ENCODE measurements around the gene CFAP92. TPM values are rescaled to one million over a fixed set of nuclear protein-coding genes. Genes with fewer than 3 reads are reported as not detected.
"Not testable (repeated sequence)": the region's sequence is repeated elsewhere in the genome, so short reads cannot be mapped to it uniquely, and the experiment has no call there.

CFAP92 gene
- polyA plus RNA-seq, 1 donor: 0.78 TPM

DNA sequence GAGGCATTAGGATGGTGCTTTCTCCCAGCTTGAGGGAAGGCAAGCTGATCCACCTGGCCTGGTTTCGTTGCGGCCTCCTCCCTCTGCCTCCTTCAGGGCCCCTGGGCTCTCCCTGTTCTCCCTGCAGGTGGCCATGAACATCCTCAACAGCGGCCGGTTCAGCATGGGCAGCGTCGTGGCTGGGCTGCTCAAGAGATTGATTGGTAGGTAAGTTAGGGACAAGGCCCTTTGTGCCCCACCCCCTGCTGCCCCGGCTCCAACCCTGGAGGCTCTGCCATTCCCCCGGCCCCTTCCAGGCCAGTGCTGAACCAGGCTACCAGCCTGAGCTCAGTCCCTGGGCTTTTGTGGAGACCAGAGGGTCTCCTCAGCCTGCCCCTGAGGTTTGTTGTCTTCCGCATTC, 91.5 kb downstream of the CFAP92 start:
- DNase-seq: no peak
- H3K27ac ChIP-seq (ENCODE audit: low read length): no peak overlapping the region
- no peaks in the 10 kb centered on the region for H3K9me3 ChIP-seq (ENCODE audit: control insufficient read depth, low read depth, low read length)
- peaks cover 94% of the 10 kb centered on the region for H3K36me3 ChIP-seq (ENCODE audit: control insufficient read depth, insufficient read depth, low read length)
- H3K4me1 ChIP-seq (ENCODE audit: control insufficient read depth, insufficient read depth, low read length): no peaks in the 10 kb centered on the region
- no peak overlapping the region for H3K4me3 ChIP-seq (ENCODE audit: low read length)
- no CpG with 5 or more reads among the region's 9 CpGs for WGBS (ENCODE audit: insufficient coverage, low lambda C conversion rate)
- no peaks in the 10 kb centered on the region for H3K27me3 ChIP-seq (ENCODE audit: control insufficient read depth, insufficient read depth, low read length)

DNA sequence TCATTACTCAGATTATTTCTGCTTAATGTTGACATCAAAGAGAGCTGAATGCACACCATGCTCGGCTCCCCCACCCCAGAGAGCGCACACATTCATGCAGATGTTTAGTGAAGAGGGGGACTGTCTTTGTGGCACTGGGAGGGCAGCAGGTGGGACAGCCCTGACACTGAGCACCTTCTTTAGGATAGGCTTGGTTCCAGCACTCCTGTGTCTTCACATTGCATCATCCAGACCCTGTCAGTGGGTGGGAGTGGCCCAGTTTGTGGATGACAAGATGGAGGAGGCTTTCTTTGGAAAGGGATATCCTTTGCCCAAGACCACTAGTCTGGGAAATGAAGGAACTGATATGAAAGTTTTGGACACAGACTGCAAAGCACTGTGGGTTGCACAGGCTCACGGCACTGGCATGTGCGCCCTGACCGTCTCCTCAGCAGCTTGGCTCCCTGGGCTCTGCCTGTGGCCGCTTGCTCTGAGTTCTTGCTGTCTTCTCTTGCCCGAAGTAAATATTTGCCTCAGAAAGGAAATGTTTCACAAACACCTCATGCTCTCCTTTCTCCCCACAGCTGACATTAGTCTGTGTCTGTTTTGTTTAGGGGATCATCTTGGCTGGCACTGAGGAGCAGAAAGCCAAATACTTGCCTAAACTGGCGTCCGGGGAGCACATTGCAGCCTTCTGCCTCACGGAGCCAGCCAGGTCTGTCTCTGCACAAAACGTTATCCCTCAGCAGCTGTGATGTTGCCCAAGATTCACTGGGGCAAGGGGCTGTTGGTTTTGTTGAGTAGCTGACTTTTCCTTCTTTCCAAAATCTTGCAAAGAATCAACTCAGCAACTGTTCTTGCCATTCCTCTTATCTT, 97.8 kb downstream of the CFAP92 start:
- Histone ChIP-seq H3K4me1 (ENCODE audit: control insufficient read depth, insufficient read depth, low read length) (no peaks in the 10 kb centered on the region), H3K36me3 (ENCODE audit: control insufficient read depth, insufficient read depth, low read length) (peaks cover 67% of the 10 kb centered on the region), H3K27me3 (ENCODE audit: control insufficient read depth, insufficient read depth, low read length) (no peaks in the 10 kb centered on the region), H3K9me3 (ENCODE audit: control insufficient read depth, low read depth, low read length) (no peaks in the 10 kb centered on the region), H3K4me3 (ENCODE audit: low read length) (no peak overlapping the region), H3K27ac (ENCODE audit: low read length) (no peak overlapping the region)
- WGBS (ENCODE audit: insufficient coverage, low lambda C conversion rate): no CpG with 5 or more reads among the region's 11 CpGs
- DNase-seq: no peak

DNA sequence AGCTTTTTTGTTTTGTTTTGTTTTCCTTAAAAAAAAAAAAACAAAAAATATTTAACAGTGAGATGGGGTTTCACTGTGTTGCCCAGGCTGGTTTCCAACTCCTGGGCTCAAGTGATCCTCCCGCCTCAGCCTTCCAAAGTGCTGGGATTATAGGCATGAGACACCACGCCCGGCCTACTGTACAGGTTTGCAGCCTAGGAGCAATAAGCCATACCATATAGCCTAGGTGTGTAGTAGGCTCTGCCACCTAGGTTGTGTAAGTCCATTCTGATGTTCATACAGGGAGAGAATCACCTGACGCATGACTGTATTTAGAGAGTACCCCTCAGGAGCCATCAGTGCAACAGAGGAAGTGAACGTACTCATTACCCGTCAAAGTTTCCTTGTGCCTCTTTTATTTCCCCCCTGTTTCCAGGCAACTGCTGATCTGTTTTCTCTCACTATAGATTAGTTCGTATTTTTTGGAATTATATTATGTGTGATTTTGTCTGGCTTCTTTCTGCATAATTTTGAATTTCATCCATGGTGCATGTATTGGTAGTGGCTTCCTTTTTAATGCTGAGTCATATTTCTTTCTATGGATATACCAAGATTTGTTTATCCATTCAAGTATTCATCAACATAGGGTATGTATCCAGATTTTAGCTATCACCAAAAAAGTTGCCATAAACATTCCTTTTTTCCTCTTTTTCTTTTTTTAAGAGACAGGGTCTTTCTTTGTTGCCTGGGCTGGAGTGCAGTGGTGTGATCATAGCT, 104.6 kb downstream of the CFAP92 start:
- DNase-seq: no peak
- no peaks in the 10 kb centered on the region for H3K4me1 ChIP-seq (ENCODE audit: control insufficient read depth, insufficient read depth, low read length)
- 89% methylated on average over 3 of the region's 7 CpGs for WGBS (ENCODE audit: insufficient coverage, low lambda C conversion rate)
- peaks cover 33% of the 10 kb centered on the region for H3K36me3 ChIP-seq (ENCODE audit: control insufficient read depth, insufficient read depth, low read length)
- no peaks in the 10 kb centered on the region for H3K9me3 ChIP-seq (ENCODE audit: control insufficient read depth, low read depth, low read length)
- no peaks in the 10 kb centered on the region for H3K27me3 ChIP-seq (ENCODE audit: control insufficient read depth, insufficient read depth, low read length)
- H3K4me3 ChIP-seq (ENCODE audit: low read length): no peak overlapping the region
- no peak overlapping the region for H3K27ac ChIP-seq (ENCODE audit: low read length)

DNA sequence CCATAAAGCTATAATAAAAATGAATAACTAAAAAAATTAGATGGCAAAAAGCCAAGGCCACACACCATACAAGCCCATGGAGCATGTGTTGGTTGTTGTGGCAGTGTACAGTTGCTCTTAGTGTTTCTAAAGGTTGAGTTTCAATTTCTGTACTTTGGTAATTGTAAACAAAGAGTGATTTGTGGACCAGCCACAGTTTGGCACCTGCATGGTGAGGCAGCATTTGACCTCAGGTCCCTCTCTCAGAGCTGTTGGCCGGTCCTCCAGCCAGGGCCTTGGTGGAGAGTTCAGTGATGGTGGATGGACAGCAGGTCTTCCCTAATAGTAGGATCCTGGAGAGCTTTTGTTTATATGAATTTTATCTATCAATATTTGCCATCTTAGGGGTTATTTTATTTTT, 108.9 kb downstream of the CFAP92 start:
- Histone ChIP-seq H3K27ac (ENCODE audit: low read length) (no peak overlapping the region), H3K4me3 (ENCODE audit: low read length) (no peak overlapping the region), H3K27me3 (ENCODE audit: control insufficient read depth, insufficient read depth, low read length) (no peaks in the 10 kb centered on the region), H3K9me3 (ENCODE audit: control insufficient read depth, low read depth, low read length) (no peaks in the 10 kb centered on the region), H3K4me1 (ENCODE audit: control insufficient read depth, insufficient read depth, low read length) (peaks cover 15% of the 10 kb centered on the region), H3K36me3 (ENCODE audit: control insufficient read depth, insufficient read depth, low read length) (peaks cover 28% of the 10 kb centered on the region)
- DNase-seq: no peak
- WGBS (ENCODE audit: insufficient coverage, low lambda C conversion rate): no CpG with 5 or more reads among the region's 1 CpG

DNA sequence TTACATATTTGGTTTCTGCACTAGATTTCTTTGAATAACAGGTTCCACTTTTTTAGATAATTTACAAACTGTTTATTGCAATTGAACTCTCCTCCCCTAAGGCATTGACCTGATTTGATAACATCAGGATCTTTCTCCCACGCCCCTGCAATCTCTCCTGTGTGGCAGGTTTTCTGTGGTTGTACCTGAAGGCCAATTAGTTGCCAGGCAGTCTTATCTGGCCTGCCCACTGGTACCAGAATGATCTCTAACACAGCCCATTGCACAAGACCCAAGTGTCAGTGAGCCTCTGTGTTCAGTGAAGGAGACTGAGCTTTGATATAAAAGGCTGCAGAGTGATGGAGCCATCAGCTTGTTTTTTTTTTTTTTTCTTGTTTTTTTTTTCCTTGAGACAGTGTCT, 111.2 kb downstream of the CFAP92 start:
- Histone ChIP-seq H3K27ac (ENCODE audit: low read length) (no peak overlapping the region), H3K27me3 (ENCODE audit: control insufficient read depth, insufficient read depth, low read length) (no peaks in the 10 kb centered on the region), H3K9me3 (ENCODE audit: control insufficient read depth, low read depth, low read length) (peaks cover 2% of the 10 kb centered on the region), H3K4me1 (ENCODE audit: control insufficient read depth, insufficient read depth, low read length) (peaks cover 20% of the 10 kb centered on the region), H3K4me3 (ENCODE audit: low read length) (no peak overlapping the region), H3K36me3 (ENCODE audit: control insufficient read depth, insufficient read depth, low read length) (peaks cover 24% of the 10 kb centered on the region)
- no CpG with 5 or more reads among the region's 1 CpG for WGBS (ENCODE audit: insufficient coverage, low lambda C conversion rate)
- peak; percentile 40 to 50 for DNase-seq

DNA sequence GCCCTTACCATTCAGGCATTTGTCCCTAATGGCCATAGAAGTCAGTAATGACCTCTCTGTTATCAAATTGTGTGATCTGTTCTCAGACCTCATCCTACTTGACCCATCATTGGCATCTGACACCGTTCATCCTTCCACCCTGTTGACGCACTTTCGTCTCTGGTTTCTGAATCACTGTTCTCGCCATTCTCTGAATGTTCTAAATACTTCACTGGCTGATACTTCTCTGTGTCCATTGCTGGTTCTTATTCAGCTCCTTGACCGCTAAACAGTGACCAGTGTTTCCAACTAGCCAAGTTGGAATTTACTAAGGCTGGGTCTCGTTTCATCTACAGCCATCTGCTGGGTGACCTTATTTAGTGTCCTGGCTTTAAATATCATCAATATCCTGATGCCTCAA, 112.3 kb downstream of the CFAP92 start:
- Histone ChIP-seq H3K4me3 (ENCODE audit: low read length) (no peak overlapping the region), H3K9me3 (ENCODE audit: control insufficient read depth, low read depth, low read length) (peaks cover 2% of the 10 kb centered on the region), H3K27ac (ENCODE audit: low read length) (no peak overlapping the region), H3K27me3 (ENCODE audit: control insufficient read depth, insufficient read depth, low read length) (no peaks in the 10 kb centered on the region), H3K4me1 (ENCODE audit: control insufficient read depth, insufficient read depth, low read length) (peaks cover 20% of the 10 kb centered on the region), H3K36me3 (ENCODE audit: control insufficient read depth, insufficient read depth, low read length) (peaks cover 14% of the 10 kb centered on the region)
- no peak for DNase-seq
- WGBS (ENCODE audit: insufficient coverage, low lambda C conversion rate): 97% methylated on average over 5 of the region's 6 CpGs

DNA sequence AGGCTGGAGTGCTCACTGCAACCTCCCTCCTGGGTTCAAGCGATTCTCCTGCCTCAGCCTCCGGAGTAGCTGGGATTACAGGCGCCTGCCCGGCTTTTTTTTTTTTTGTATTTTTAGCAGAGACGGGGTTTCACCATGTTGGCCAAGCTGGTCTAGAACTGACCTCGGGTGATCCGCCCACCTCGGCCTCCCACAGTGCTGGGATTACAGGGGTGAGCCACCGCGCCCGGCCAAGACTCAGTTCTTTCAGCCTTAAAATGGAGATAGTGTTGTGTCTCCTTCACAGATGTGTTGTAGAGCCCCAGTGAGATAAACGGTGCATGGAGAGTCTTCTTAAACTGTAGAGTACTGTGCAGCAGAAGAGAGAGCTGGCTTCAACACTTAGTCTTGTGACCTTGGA, 113.4 kb downstream of the CFAP92 start:
- whole genome bisulfite sequencing (ENCODE audit: insufficient coverage, low lambda C conversion rate): no CpG with 5 or more reads among the region's 12 CpGs
- not testable (repeated sequence) for H3K27ac ChIP-seq (ENCODE audit: low read length)

DNA sequence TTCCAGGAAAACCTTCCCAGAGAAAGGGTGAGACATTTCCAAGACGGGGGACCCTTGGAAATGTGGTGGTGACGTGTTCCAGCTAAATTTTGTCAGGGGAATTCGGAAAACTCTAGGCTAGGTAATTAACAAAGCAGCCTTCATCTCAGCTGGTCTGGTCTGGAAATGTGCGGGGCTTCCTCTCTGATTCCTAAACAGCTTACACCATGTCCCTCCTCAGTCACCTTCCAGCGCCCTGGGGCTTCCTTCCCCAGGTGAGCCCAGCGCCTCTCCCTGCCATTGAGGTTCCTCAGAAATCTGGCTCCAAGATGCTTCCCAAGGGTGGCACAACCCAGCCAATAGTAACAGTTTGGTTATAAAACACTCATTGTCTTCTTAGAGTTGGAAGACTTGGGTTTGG, 113.9 kb downstream of the CFAP92 start:
- Histone ChIP-seq H3K4me1 (ENCODE audit: control insufficient read depth, insufficient read depth, low read length) (peaks cover 20% of the 10 kb centered on the region), H3K36me3 (ENCODE audit: control insufficient read depth, insufficient read depth, low read length) (peaks cover 9% of the 10 kb centered on the region), H3K9me3 (ENCODE audit: control insufficient read depth, low read depth, low read length) (peaks cover 2% of the 10 kb centered on the region), H3K27me3 (ENCODE audit: control insufficient read depth, insufficient read depth, low read length) (no peaks in the 10 kb centered on the region), H3K4me3 (ENCODE audit: low read length) (peak overlapping the region; percentile 96), H3K27ac (ENCODE audit: low read length) (peak overlapping the region; percentile 96)
- WGBS (ENCODE audit: insufficient coverage, low lambda C conversion rate): no CpG with 5 or more reads among the region's 6 CpGs
- peak in 1 of 2 donors; percentile 13 for DNase-seq

More for the DNA sequence above, 113.4 kb downstream of the CFAP92 start:
- not testable (repeated sequence) for DNase-seq; H3K27me3 ChIP-seq (ENCODE audit: control insufficient read depth, insufficient read depth, low read length); H3K9me3 ChIP-seq (ENCODE audit: control insufficient read depth, low read depth, low read length)
- H3K4me1 ChIP-seq (ENCODE audit: control insufficient read depth, insufficient read depth, low read length): peaks cover 20% of the 10 kb centered on the region
- H3K36me3 ChIP-seq (ENCODE audit: control insufficient read depth, insufficient read depth, low read length): peaks cover 14% of the 10 kb centered on the region
- peak overlapping the region; percentile 96 for H3K4me3 ChIP-seq (ENCODE audit: low read length)

DNA sequence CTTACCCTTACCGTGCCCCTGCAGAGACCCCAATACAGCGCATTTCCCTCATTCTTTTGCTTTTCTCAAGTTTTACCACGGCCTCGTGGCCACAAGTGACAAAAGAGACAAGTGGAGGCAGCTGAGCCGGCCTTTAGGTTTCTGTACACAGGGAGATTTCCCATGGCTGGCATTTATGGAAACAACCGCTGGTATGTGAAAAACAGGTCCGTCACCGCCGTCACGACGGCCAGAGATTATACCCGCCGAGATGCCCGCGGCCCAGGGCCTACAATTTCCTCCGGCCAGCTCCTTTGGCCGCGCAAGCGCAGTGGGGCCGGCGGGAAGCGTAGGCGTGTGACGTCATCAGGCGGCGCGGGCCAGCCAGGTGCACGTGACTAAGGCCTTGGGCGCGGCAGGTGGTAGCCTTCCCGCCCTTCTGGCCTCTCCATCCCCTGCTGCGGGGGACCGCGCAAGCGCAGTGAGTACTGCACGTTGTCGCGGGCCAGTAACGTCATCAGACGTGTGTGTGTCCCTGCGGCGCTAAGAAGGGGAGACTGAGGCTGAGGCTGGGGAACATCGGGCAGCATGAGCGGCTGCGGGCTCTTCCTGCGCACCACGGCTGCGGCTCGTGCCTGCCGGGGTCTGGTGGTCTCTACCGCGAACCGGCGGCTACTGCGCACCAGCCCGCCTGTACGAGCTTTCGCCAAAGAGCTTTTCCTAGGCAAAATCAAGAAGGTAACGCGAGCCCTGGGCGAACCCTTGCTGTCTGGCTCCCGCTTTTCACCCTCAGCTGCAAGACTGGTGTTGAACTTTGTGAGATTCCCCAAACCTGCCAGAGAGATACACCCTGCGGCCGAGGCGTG, 114.5 kb downstream of the CFAP92 start, which contains the start of gene ACAD9:
Gene ACAD9, plus strand, starts transcription at position 496 of the 845 bp plus-strand sequence. Its CDS starts 72 bp downstream, at position 568.
- 0% methylated on average over 3 of the region's 65 CpGs for WGBS (ENCODE audit: insufficient coverage, low lambda C conversion rate)
- peaks cover 20% of the 10 kb centered on the region for H3K4me1 ChIP-seq (ENCODE audit: control insufficient read depth, insufficient read depth, low read length)

More for the DNA sequence above, 114.5 kb downstream of the CFAP92 start, which contains the start of gene ACAD9:
- Histone ChIP-seq H3K27me3 (ENCODE audit: control insufficient read depth, insufficient read depth, low read length) (no peaks in the 10 kb centered on the region), H3K27ac (ENCODE audit: low read length) (peak within 1 kb of the TSS; percentile 96), H3K36me3 (ENCODE audit: control insufficient read depth, insufficient read depth, low read length) (peaks cover 8% of the 10 kb centered on the region), H3K4me3 (ENCODE audit: low read length) (peak within 1 kb of the TSS; percentile 96), H3K9me3 (ENCODE audit: control insufficient read depth, low read depth, low read length) (peaks cover 2% of the 10 kb centered on the region)
- peak; percentile 98 to 99 for DNase-seq

Data from large intestine (tissue), 3 donors.